DND-41 (cell line): Measurements from ENCODE around the gene DPF3.

Experiments used
- EZH2 ChIP-seq: IDR thresholded peaks from 3 replicates; pipeline ENCODE4 v1.6.1; 2012; ENCODE audit warnings: borderline replicate concordance, low read depth, mild to moderate bottlenecking, moderate library complexity, low read length, inconsistent platforms; ENCODE audit not compliant: severe bottlenecking
- TF ChIP-seq, protein P1 (sequence below): IDR thresholded peaks from 2 replicates; pipeline ENCODE4 v1.5.1; 2012; ENCODE audit warnings: borderline replicate concordance, low read length, moderate library complexity, mild to moderate bottlenecking; ENCODE audit not compliant: poor library complexity, severe bottlenecking; ENCODE audit errors: extremely low read depth

DNA sequence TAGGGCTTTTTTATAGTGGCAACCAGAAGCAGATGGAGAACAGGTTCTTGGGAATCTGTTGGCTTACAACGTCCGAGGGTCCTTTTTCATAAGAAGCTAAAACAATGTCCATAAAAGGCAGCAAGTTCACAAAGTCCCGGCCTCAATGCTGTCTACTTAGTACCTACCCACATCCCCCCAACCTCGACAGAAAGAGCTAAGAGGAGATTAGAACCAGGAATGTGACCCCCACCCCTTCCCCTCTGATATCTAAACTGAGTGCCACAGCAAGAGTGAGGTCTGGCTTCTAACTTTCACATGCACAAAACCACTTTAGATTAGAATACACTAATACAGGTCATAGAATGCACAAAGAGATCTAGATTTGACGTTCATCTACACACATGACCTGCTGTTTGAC, 4.5 kb downstream of the DPF3 start:
- TF ChIP-seq EZH2, result no peak
- TF ChIP-seq, protein P1, sequence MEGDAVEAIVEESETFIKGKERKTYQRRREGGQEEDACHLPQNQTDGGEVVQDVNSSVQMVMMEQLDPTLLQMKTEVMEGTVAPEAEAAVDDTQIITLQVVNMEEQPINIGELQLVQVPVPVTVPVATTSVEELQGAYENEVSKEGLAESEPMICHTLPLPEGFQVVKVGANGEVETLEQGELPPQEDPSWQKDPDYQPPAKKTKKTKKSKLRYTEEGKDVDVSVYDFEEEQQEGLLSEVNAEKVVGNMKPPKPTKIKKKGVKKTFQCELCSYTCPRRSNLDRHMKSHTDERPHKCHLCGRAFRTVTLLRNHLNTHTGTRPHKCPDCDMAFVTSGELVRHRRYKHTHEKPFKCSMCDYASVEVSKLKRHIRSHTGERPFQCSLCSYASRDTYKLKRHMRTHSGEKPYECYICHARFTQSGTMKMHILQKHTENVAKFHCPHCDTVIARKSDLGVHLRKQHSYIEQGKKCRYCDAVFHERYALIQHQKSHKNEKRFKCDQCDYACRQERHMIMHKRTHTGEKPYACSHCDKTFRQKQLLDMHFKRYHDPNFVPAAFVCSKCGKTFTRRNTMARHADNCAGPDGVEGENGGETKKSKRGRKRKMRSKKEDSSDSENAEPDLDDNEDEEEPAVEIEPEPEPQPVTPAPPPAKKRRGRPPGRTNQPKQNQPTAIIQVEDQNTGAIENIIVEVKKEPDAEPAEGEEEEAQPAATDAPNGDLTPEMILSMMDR, result no peak
